Suprapubic skin (tissue), 4 donors: Measurements from ENCODE around the gene MED15. TPM values are rescaled to one million over a fixed set of nuclear protein-coding genes. Genes with fewer than 3 reads are reported as not detected.

Experiments used
- DNase-seq, 2 donors: peaks; one replicate each; pipeline ENCODE4 v3.0.0-alpha.2; 2019; ENCODE audit warnings: low spot score in 2 of 2
- H3K27ac ChIP-seq: fragments of 200-600 bp; sonication (generic); one replicate; pipeline ENCODE4 v1.5.1; 2019
- H3K27me3 ChIP-seq: fragments of 200-600 bp; sonication (generic); one replicate; pipeline ENCODE4 v1.5.1; 2019
- H3K36me3 ChIP-seq: fragments of 200-600 bp; sonication (generic); one replicate; pipeline ENCODE4 v1.5.1; 2019
- H3K4me1 ChIP-seq: fragments of 200-600 bp; sonication (generic); one replicate; pipeline ENCODE4 v1.5.1; 2019
- H3K4me3 ChIP-seq: fragments of 200-600 bp; sonication (generic); one replicate; pipeline ENCODE4 v1.5.1; 2019; ENCODE audit warnings: mild to moderate bottlenecking
- H3K9me3 ChIP-seq: fragments of 200-600 bp; sonication (generic); one replicate; pipeline ENCODE4 v1.5.1; 2019
- CTCF ChIP-seq, 2 donors: fragments of 200-600 bp in 1 of 2; fragments of 450-650 bp in 1 of 2; sonication (generic) in 1 of 2; IDR thresholded peaks; one replicate each; pipeline ENCODE4 v1.5.1; 2016 to 2019; ENCODE audit warnings: antibody characterized with exemption in 2 of 2, mild to moderate bottlenecking in 1 of 2, moderate library complexity in 1 of 2
- EP300 ChIP-seq: sonication (generic); formaldehyde crosslinking; IDR thresholded peaks from one replicate; pipeline ENCODE4 v1.6.1; 2017; ENCODE audit warnings: antibody characterized with exemption
- POLR2A ChIP-seq, 2 donors: fragments of 450-650 bp; IDR thresholded peaks; one replicate each; pipeline ENCODE4 v1.6.1; 2017; ENCODE audit warnings: antibody characterized with exemption in 2 of 2, mild to moderate bottlenecking in 2 of 2, moderate library complexity in 2 of 2
- POLR2AphosphoS5 ChIP-seq, 3 donors: sonication (generic); formaldehyde crosslinking; IDR thresholded peaks; one replicate each; pipeline ENCODE4 v1.6.1; 2017; ENCODE audit warnings: antibody characterized with exemption in 3 of 3
- WGBS: methylation state at CpG from one replicate; pipeline ENCODE4 v1.1.5; 2018; 5-methylcytosine and 5-hydroxymethylcytosine counted together
- total RNA-seq, 4 donors: library from RNA; depleted of rRNA; stranded (reverse); fragments of >200 nt; gene quantifications; one replicate each; pipeline ENCODE4 v1.1.0, GENCODE V29; 2016

Gene MED15
- total RNA-seq, 4 donors from 2014 or later: 59.8 to 163 (median 70.8) TPM

DNA sequence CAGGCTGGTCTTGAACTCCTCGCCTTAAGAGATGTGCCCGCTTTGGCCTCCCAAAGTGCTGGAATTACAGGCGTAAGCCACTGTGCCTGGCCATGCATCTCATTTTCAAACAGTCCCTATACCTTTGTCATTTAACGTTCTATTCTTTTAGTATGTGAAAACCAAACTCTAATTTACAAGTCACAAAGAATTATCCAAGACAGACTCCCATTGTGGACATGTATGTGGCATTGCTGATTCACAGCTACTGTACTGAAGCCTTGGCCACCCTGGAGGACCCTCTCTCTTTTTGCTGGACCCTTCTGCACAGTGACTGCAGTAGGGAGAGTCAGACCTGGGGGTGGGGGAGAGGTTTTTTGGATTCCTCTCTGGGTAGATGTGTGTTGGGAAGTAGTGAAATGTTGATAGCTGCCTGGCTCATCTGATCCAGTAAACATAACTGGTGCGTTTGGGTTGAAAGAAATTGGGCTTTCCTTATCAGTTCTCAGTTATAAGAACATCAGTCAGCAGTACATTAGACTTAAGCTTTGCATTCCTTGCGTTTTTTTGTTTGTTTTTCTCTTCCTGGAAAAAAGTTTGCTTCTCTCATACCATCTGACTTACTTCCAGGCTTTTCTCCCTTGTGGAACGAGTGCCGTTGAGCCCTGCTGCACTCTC, 65.9 kb downstream of the MED15 start:
- Histone ChIP-seq H3K36me3 (peaks cover 67% of the 10 kb centered on the region), H3K9me3 (no peaks in the 10 kb centered on the region), H3K4me3 (no peak overlapping the region), H3K27ac (no peak overlapping the region), H3K27me3 (no peaks in the 10 kb centered on the region), H3K4me1 (peaks cover 45% of the 10 kb centered on the region)
- 91% methylated on average over 8 of the region's 8 CpGs for WGBS
- no peak for DNase-seq
- TF ChIP-seq POLR2A (IDR thresholded peaks at IDR 0.05) (no peak), EP300 (no peak), POLR2AphosphoS5 (IDR thresholded peaks at IDR 0.05) (no peak)

DNA sequence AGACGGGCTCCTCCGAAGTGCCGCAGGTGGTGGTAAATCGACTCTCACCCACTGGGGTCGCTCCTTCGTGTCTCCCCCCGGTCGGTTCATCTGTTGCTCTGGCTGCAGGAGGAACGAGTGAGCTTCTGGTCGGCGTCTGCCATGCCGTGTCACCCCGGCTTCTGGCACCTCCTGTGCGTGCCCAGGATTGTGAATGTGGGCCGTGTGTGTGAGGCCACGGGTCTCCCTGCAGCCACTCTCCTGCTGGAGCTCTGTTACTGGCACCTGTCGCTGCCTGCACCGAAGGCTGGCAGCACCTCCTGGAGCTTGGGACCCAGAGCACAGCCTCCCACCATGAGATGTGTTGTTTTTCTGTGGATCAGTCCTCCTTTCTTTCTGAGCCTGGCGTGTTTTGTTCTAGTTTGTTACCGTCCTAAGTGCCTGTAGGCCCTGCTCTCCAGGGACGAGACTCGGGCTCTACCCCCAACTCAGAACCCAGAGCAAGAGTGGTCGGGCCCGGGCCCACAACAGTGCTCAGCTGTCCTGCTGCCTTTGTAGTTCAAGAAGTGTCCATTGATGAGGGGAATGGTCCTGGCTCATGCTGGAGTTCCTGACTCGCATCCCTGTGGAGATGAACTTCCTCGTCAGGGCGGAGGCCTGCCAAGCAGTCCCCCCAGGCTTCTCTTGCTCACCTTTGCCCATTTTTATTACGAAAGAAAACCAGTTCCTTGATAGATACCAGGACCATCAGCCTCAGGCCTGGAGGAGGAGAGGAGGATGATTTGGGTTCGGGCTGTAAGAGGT, 66.6 kb downstream of the MED15 start:
- no peaks in the 10 kb centered on the region for H3K27me3 ChIP-seq
- H3K4me3 ChIP-seq: no peak overlapping the region
- H3K4me1 ChIP-seq: peaks cover 45% of the 10 kb centered on the region
- DNase-seq: no peak
- H3K36me3 ChIP-seq: peaks cover 67% of the 10 kb centered on the region
- TF ChIP-seq POLR2AphosphoS5 (IDR thresholded peaks at IDR 0.05): no peak
- no peak for TF ChIP-seq POLR2A (IDR thresholded peaks at IDR 0.05)
- 89% methylated on average over 29 of the region's 29 CpGs for WGBS
- no peak overlapping the region for H3K27ac ChIP-seq
- no peaks in the 10 kb centered on the region for H3K9me3 ChIP-seq

DNA sequence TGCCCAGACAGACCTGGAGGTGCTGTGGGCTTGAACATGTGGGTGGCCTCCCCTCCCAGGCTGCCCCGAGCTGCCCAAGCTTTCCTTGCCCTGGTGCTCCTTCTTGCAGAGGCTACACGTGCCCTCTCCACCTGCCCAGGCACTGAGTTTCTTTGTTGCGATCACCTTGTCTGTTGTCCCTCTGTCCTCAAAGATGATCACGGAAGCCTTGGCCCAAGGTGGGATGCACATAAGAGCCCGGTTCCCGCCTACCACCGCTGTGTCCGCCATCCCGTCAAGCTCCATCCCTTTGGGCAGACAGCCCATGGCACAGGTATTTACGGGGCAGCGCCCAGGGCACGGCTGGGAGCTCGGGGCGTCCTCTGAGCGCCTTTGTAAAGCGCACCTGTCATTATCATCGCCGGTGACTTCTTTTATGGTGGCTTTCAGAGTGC, 67.5 kb downstream of the MED15 start:
- H3K4me1 ChIP-seq: peaks cover 38% of the 10 kb centered on the region
- DNase-seq: no peak
- no peak overlapping the region for H3K4me3 ChIP-seq
- TF ChIP-seq CTCF (IDR thresholded peaks at IDR 0.05): no peak
- no peak for TF ChIP-seq EP300
- TF ChIP-seq POLR2AphosphoS5 (IDR thresholded peaks at IDR 0.05): no peak
- no peak for TF ChIP-seq POLR2A (IDR thresholded peaks at IDR 0.05)
- H3K27me3 ChIP-seq: no peaks in the 10 kb centered on the region
- H3K36me3 ChIP-seq: peaks cover 76% of the 10 kb centered on the region
- H3K9me3 ChIP-seq: no peaks in the 10 kb centered on the region
- no peak overlapping the region for H3K27ac ChIP-seq
- 97% methylated on average over 18 of the region's 18 CpGs for WGBS

DNA sequence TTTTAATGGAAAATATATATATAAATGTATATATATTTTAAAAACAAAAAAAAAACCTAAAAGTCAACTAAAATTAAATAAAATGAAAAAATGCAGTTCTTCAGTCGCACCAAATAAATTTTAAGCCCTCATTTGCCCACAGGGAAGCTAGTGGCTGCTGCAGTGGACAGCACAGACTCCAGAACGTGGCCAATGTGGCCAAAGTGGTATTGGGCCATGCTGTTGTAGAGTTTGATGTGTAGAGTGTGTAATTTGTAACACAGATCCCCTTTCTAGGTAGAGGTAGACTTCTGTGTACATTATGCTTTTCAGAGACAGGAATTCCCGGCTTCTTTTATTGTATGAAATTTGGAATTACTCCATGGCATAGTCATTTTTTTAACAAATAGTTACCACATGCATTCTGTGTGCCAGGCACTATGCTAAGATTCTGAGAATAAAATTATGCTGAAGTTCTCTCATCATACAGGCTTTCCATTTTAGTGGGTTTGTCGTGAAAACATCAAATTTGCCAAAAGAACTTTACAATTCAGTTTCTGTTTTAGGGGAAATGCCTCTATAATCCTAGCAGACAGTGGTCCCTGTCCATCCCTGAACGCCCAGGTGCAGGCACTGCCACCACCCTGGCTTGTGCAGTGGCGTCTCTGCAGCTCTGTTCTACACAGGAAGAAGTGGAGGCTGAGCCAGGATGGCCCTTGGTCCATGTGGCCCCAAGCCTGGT, 68.5 kb downstream of the MED15 start:
- Histone ChIP-seq H3K36me3 (peaks cover 84% of the 10 kb centered on the region), H3K27me3 (no peaks in the 10 kb centered on the region), H3K4me1 (peaks cover 33% of the 10 kb centered on the region), H3K9me3 (no peaks in the 10 kb centered on the region), H3K4me3 (no peak overlapping the region), H3K27ac (no peak overlapping the region)
- DNase-seq: no peak
- TF ChIP-seq EP300: no peak
- no peak for TF ChIP-seq POLR2A (IDR thresholded peaks at IDR 0.05)
- TF ChIP-seq CTCF (IDR thresholded peaks at IDR 0.05): no peak
- TF ChIP-seq POLR2AphosphoS5 (IDR thresholded peaks at IDR 0.05): no peak
- 88% methylated on average over 6 of the region's 6 CpGs for WGBS

DNA sequence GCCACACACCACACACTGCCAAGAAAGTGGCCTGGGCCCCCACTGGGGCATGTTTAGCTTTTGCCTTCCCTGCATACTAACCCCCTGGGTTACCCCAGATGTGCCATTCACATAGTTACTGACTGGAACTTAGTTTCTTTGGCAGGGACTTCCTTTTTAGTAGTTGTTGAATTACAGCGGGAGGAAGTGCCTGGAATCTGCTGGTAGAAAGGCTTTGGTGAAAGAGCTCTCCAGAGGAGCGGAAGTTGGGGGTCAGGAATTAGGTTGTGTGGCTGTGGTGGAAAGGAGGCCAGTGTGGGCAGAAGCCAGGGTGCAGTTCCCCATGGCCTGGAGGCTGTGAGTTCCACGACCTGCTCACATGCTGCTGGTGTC, 69.0 kb downstream of the MED15 start:
- DNase-seq: no peak
- no peak overlapping the region for H3K27ac ChIP-seq
- peaks cover 84% of the 10 kb centered on the region for H3K36me3 ChIP-seq
- H3K4me1 ChIP-seq: peaks cover 33% of the 10 kb centered on the region
- no peak for TF ChIP-seq CTCF (IDR thresholded peaks at IDR 0.05)
- no peak for TF ChIP-seq POLR2A (IDR thresholded peaks at IDR 0.05)
- no peak for TF ChIP-seq POLR2AphosphoS5 (IDR thresholded peaks at IDR 0.05)
- no peak for TF ChIP-seq EP300
- H3K9me3 ChIP-seq: no peaks in the 10 kb centered on the region
- 62% methylated on average over 3 of the region's 3 CpGs for WGBS
- no peak overlapping the region for H3K4me3 ChIP-seq
- no peaks in the 10 kb centered on the region for H3K27me3 ChIP-seq

DNA sequence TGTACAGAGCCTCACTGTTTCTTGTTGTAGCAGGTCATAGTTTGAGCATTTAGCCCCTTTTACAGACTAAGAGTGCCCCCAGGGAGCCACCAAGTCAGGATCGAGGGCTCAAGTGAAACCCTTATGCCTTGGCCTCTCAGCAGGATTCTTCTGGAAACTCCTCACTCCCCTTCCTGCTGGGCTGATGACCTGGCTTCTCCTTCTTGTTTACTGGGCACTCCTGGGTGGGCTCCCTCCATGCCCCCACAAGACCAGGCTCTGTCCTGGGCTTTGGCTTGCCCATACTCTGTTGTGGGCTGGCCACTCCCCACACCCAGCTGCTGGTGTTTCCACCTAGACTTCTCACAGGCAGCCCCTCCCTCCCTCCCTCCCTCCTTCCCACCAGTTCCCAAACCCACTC, 69.6 kb downstream of the MED15 start:
- no peak overlapping the region for H3K27ac ChIP-seq
- DNase-seq: no peak
- H3K27me3 ChIP-seq: no peaks in the 10 kb centered on the region
- no peak overlapping the region for H3K4me3 ChIP-seq
- H3K4me1 ChIP-seq: peaks cover 33% of the 10 kb centered on the region
- no peak for TF ChIP-seq POLR2A (IDR thresholded peaks at IDR 0.05)
- WGBS: 58% methylated on average over 1 of the region's 1 CpG
- H3K36me3 ChIP-seq: peaks cover 84% of the 10 kb centered on the region
- no peaks in the 10 kb centered on the region for H3K9me3 ChIP-seq
